ENCODE data around the gene ZFAND6. TPM values are rescaled to one million over a fixed set of nuclear protein-coding genes. Genes with fewer than 3 reads are reported as not detected.
A peak's percentile ranks its signal among the peaks of the same experiment; 100 is the strongest.
"Not testable (repeated sequence)": the region's sequence is repeated elsewhere in the genome, so short reads cannot be mapped to it uniquely, and the experiment has no call there.

Gene ZFAND6
- total RNA-seq, 1 donor from 2014 or later = 46.8 TPM

DNA sequence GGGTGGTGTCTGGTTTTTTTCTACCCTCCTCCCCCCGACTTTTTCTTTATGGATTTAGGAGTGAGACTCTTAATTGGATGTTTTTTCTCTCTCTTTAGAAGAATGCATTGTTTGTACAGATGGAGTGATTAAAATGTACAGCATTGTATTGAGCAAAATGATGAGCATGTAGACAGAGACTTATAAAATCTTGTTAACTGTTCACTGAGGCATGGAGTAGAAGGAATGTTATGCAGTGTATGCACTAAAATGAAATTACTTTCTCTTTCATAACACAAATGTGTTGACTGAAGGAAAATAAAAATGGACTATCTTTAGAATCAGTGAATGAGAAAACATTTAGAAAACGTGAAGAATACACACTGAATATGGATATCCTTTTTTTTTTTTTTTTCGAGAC, 39.8 kb downstream of the ZFAND6 start:
- peaks cover 17% of the 10 kb centered on the region for H3K4me1 Mint-ChIP-seq (ENCODE audit: low read depth)
- no peaks in the 10 kb centered on the region for H3K36me3 Mint-ChIP-seq (ENCODE audit: low read depth)
- H3K27ac Mint-ChIP-seq (ENCODE audit: unreplicated experiment) = peak overlapping the region; percentile 0
- no peak overlapping the region for H3K4me3 Mint-ChIP-seq (ENCODE audit: unreplicated experiment)
- no peaks in the 10 kb centered on the region for H3K27me3 Mint-ChIP-seq (ENCODE audit: low read depth)
- H3K9me3 Mint-ChIP-seq (ENCODE audit: low read depth) = no peaks in the 10 kb centered on the region
- TF ChIP-seq, protein P1, sequence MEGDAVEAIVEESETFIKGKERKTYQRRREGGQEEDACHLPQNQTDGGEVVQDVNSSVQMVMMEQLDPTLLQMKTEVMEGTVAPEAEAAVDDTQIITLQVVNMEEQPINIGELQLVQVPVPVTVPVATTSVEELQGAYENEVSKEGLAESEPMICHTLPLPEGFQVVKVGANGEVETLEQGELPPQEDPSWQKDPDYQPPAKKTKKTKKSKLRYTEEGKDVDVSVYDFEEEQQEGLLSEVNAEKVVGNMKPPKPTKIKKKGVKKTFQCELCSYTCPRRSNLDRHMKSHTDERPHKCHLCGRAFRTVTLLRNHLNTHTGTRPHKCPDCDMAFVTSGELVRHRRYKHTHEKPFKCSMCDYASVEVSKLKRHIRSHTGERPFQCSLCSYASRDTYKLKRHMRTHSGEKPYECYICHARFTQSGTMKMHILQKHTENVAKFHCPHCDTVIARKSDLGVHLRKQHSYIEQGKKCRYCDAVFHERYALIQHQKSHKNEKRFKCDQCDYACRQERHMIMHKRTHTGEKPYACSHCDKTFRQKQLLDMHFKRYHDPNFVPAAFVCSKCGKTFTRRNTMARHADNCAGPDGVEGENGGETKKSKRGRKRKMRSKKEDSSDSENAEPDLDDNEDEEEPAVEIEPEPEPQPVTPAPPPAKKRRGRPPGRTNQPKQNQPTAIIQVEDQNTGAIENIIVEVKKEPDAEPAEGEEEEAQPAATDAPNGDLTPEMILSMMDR (IDR thresholded peaks at IDR 0.05) = no peak
- DNase-seq (ENCODE audit: low spot score) = no peak

DNA sequence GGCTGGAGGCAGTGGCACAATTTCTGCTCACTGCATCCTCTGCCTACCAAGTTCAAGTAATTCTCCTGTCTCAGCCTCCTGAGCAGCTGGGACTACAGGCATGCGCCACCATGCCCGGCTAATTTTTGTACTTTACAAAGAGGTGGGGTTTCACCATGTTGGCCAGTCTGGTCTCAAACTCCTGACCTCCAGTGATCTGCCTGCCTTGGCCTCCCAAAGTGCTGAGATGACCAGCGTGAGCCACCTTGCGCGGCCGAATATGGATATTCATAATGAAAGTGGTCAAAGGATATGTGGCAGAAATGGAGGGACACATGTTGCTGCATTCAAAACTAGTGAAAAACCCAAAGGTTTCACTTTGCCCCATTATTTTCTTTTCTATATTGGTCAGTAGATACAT, 40.2 kb downstream of the ZFAND6 start:
- not testable (repeated sequence) for H3K4me3 Mint-ChIP-seq (ENCODE audit: unreplicated experiment); H3K27me3 Mint-ChIP-seq (ENCODE audit: low read depth); H3K36me3 Mint-ChIP-seq (ENCODE audit: low read depth); H3K9me3 Mint-ChIP-seq (ENCODE audit: low read depth); DNase-seq (ENCODE audit: low spot score)
- H3K27ac Mint-ChIP-seq (ENCODE audit: unreplicated experiment) = peak overlapping the region; percentile 0
- peaks cover 13% of the 10 kb centered on the region for H3K4me1 Mint-ChIP-seq (ENCODE audit: low read depth)

DNA sequence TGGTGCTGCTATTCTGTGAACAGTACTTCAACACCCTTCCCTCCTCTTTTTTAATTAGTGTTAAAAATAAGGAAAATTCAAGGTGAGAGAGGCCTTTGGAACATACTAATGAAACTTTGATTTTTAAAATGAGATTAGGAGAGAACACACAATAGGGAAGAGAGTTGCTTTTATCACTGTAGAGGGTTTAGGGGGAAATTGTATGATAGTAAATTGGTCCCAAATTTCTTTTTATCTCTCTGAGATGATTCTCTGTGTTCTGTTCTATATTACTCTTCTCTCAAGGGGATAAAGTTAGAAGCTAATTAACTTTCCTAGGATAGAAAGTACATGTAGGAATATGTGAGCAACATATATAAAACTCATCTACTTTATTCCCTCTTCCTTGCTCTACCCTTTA, 40.8 kb downstream of the ZFAND6 start:
- Mint-ChIP-seq H3K27me3 (ENCODE audit: low read depth) (no peaks in the 10 kb centered on the region), H3K9me3 (ENCODE audit: low read depth) (no peaks in the 10 kb centered on the region), H3K27ac (ENCODE audit: unreplicated experiment) (no peak overlapping the region), H3K4me1 (ENCODE audit: low read depth) (peaks cover 12% of the 10 kb centered on the region), H3K4me3 (ENCODE audit: unreplicated experiment) (no peak overlapping the region), H3K36me3 (ENCODE audit: low read depth) (peaks cover 1% of the 10 kb centered on the region)
- no peak for DNase-seq (ENCODE audit: low spot score)
- TF ChIP-seq, protein P1 (IDR thresholded peaks at IDR 0.05) = no peak

DNA sequence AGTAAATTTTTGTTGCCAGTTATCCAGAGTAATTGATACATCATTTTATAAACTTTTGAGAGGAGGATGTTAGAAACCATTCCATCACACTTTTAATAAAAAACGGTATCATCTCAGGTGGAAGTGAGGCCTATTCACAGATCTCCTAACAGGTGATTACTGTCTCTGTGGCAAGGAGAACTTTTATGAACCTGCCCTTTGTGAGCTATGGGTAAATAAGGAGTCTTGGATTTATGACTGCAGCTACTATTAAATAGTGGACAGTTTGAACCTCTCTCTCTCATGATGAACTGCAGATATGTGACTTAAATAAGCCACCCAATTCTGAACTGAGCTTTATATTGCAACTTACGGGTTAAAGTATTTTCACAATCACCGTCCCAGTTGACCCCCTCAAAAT, 45.7 kb downstream of the ZFAND6 start:
- no peak overlapping the region for H3K4me3 Mint-ChIP-seq (ENCODE audit: unreplicated experiment)

DNA sequence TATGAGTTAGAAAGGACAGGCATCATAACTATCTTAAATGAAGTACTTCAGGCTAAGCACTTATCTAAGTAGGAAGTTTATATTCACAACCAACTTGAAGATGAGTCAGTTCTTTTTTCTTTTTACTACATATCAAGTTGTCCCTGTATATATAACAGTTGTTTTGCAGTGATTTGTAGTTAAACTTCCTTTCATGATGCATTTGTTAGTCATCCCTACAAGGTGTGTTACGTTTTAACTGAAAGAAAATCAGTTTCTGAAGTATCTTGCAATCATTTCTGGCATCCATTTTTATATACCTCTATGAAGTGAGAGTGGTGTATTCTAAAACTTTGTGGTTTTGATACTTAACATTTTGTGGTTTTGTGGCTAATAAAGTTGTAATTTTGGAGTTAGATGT, 46.1 kb downstream of the ZFAND6 start:
- peaks cover 11% of the 10 kb centered on the region for H3K4me1 Mint-ChIP-seq (ENCODE audit: low read depth)
- no peak overlapping the region for H3K27ac Mint-ChIP-seq (ENCODE audit: unreplicated experiment)
- peaks cover 1% of the 10 kb centered on the region for H3K36me3 Mint-ChIP-seq (ENCODE audit: low read depth)
- TF ChIP-seq, protein P1 (IDR thresholded peaks at IDR 0.05) = no peak
- H3K27me3 Mint-ChIP-seq (ENCODE audit: low read depth) = no peaks in the 10 kb centered on the region
- no peak for DNase-seq (ENCODE audit: low spot score)
- no peak overlapping the region for H3K4me3 Mint-ChIP-seq (ENCODE audit: unreplicated experiment)
- no peaks in the 10 kb centered on the region for H3K9me3 Mint-ChIP-seq (ENCODE audit: low read depth)

More for the DNA sequence above, 45.7 kb downstream of the ZFAND6 start:
- DNase-seq (ENCODE audit: low spot score) = no peak
- no peaks in the 10 kb centered on the region for H3K9me3 Mint-ChIP-seq (ENCODE audit: low read depth)
- TF ChIP-seq, protein P1 (IDR thresholded peaks at IDR 0.05) = no peak
- H3K27ac Mint-ChIP-seq (ENCODE audit: unreplicated experiment) = no peak overlapping the region
- no peaks in the 10 kb centered on the region for H3K27me3 Mint-ChIP-seq (ENCODE audit: low read depth)
- H3K4me1 Mint-ChIP-seq (ENCODE audit: low read depth) = peaks cover 11% of the 10 kb centered on the region
- peaks cover 1% of the 10 kb centered on the region for H3K36me3 Mint-ChIP-seq (ENCODE audit: low read depth)

DNA sequence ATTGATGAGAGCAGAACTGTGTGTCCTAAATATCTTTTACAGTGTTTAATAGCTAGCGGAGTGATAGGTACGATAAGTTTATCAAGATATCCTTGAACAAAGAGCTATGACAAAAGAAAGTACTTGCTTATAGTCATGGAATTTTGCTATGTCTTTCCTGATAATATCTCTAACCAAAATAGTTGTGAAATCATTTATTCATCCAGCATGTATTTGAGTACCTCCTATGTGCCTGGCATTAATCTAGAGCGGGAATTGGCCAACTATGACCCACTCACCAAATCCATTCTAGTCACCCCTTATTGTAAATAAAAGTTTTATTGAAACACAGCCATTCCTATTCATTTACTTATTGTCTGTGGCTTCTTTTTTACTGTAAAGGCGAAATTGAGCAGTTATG, 46.6 kb downstream of the ZFAND6 start:
- Mint-ChIP-seq H3K4me3 (ENCODE audit: unreplicated experiment) (no peak overlapping the region), H3K36me3 (ENCODE audit: low read depth) (peaks cover 1% of the 10 kb centered on the region), H3K27me3 (ENCODE audit: low read depth) (no peaks in the 10 kb centered on the region), H3K4me1 (ENCODE audit: low read depth) (peaks cover 11% of the 10 kb centered on the region), H3K9me3 (ENCODE audit: low read depth) (no peaks in the 10 kb centered on the region), H3K27ac (ENCODE audit: unreplicated experiment) (no peak overlapping the region)
- TF ChIP-seq, protein P1 (IDR thresholded peaks at IDR 0.05) = no peak
- DNase-seq (ENCODE audit: low spot score) = no peak
